Adrenal gland (tissue), 5 donors: ENCODE measurements around the gene ZNF358.

Source experiments
- POLR2A ChIP-seq, 2 donors: fragments of 450-650 bp; IDR thresholded peaks; one replicate each; pipeline ENCODE4 v1.6.1; 2017; ENCODE audit warnings: antibody characterized with exemption in 2 of 2, mild to moderate bottlenecking in 2 of 2, moderate library complexity in 1 of 2
- TF ChIP-seq, protein P1 (sequence below), 6 experiments: fragments of 450-650 bp in 4 of 6; fragments of 200-600 bp in 2 of 6; sonication (generic) in 1 of 6; IDR thresholded peaks; 1 replicate in 5 of 6; 2 replicates in 1 of 6; pipeline versions ENCODE4 v1.5.1 to v1.8.0; 2016 to 2021; ENCODE audit warnings: antibody characterized with exemption in 6 of 6, mild to moderate bottlenecking in 2 of 6, moderate library complexity in 1 of 6
- donor health status: DM: no; HTN: no; CAD: no.

GRCh38 chr19:7478173-7478842 is 37.6 kb upstream of the ZNF358 start:
- TF ChIP-seq, protein P1, sequence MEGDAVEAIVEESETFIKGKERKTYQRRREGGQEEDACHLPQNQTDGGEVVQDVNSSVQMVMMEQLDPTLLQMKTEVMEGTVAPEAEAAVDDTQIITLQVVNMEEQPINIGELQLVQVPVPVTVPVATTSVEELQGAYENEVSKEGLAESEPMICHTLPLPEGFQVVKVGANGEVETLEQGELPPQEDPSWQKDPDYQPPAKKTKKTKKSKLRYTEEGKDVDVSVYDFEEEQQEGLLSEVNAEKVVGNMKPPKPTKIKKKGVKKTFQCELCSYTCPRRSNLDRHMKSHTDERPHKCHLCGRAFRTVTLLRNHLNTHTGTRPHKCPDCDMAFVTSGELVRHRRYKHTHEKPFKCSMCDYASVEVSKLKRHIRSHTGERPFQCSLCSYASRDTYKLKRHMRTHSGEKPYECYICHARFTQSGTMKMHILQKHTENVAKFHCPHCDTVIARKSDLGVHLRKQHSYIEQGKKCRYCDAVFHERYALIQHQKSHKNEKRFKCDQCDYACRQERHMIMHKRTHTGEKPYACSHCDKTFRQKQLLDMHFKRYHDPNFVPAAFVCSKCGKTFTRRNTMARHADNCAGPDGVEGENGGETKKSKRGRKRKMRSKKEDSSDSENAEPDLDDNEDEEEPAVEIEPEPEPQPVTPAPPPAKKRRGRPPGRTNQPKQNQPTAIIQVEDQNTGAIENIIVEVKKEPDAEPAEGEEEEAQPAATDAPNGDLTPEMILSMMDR (IDR thresholded peaks at IDR 0.05), result no peak
- TF ChIP-seq POLR2A (IDR thresholded peaks at IDR 0.05), result no peak
